AG04450 (cell line): ENCODE results near the gene MAD2L1BP. TPM values are rescaled to one million over a fixed set of nuclear protein-coding genes. Genes with fewer than 3 reads are reported as not detected.
"Not testable (repeated sequence)": the region's sequence is repeated elsewhere in the genome, so short reads cannot be mapped to it uniquely, and the experiment has no call there.

Experiments
- CTCF ChIA-PET: fragments of 300-600, 350-600 bp; formaldehyde crosslinking; extraction: SDS; loops from one replicate; lab custom pipeline; 2022; ENCODE audit warnings: antibody characterized with exemption, inconsistent platforms; lab: Charles Lee
- POLR2A ChIA-PET: fragments of 350-600 bp; formaldehyde crosslinking; extraction: SDS; loops from one replicate; lab custom pipeline; 2021; ENCODE audit warnings: antibody characterized with exemption, inconsistent platforms; lab: Yijun Ruan, JAX
- DNase-seq: peaks from one replicate; pipeline ENCODE4 v3.0.0-alpha.2; 2011; ENCODE audit warnings: low read depth, low spot score
- H3K27ac ChIP-seq: one replicate; pipeline ENCODE4 v1.5.1; 2012; ENCODE audit warnings: low read depth, low read length, control low read depth
- H3K27me3 ChIP-seq: one replicate; pipeline ENCODE4 v1.6.0; 2012; ENCODE audit warnings: low read length; ENCODE audit not compliant: control insufficient read depth, insufficient read depth
- H3K4me3 ChIP-seq: 2 replicates; pipeline ENCODE4 v1.5.1; 2011; ENCODE audit warnings: mild to moderate bottlenecking, low read depth, low read length, control low read depth
- H3K9me3 ChIP-seq: 2 replicates; pipeline ENCODE4 v1.5.1; 2012; ENCODE audit warnings: low read length; ENCODE audit not compliant: control insufficient read depth, insufficient read depth
- polyA plus RNA-seq: library from polyadenylated mRNA; depleted of rRNA; stranded (reverse); fragments of >200 nt; gene quantifications from 2 replicates; pipeline ENCODE4 v1.2.3, GENCODE V29; 2011
- TF ChIP-seq, protein P1 (sequence below): IDR thresholded peaks from 2 replicates; pipeline ENCODE4 v1.5.1; 2011; ENCODE audit warnings: low read depth, low read length, control low read depth, inconsistent platforms

The MAD2L1BP gene
- polyA plus RNA-seq, 1 experiment, result 37.1 TPM

DNA sequence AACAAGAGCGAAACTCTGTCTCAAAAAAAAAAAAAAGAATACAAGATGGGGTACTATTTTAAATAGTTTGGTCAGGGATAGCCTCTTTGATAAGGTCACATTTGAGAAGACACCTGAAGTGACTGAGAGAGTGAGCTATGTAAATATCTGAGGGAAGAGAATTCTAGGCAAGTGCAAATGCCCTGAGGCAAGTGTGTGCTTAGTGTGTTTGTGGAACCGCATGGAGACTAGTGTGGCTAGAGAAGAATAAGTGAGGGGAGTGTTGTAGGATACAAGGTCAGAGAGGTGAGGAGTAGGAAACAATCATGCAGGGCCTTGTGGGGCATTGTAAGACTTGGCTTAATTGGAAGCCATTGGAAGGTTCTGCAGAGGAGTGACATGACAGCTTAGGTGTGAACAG lies 12.6 kb downstream of the MAD2L1BP start:
- Histone ChIP-seq H3K9me3 (no peaks in the 10 kb centered on the region), H3K27ac (no peak overlapping the region), H3K27me3 (no peaks in the 10 kb centered on the region), H3K4me3 (no peak overlapping the region)
- ChIA-PET POLR2A (interaction anchor here (0.7 kb wide), 1 partner anchor 112 kb away, joined by 7 read pairs; no protein-coding TSS in a partner anchor), CTCF (interaction anchor here (1.0 kb wide), 1 partner anchor 19 kb away, joined by 3 read pairs; no protein-coding TSS in a partner anchor)
- no peak for DNase-seq
- TF ChIP-seq, protein P1, sequence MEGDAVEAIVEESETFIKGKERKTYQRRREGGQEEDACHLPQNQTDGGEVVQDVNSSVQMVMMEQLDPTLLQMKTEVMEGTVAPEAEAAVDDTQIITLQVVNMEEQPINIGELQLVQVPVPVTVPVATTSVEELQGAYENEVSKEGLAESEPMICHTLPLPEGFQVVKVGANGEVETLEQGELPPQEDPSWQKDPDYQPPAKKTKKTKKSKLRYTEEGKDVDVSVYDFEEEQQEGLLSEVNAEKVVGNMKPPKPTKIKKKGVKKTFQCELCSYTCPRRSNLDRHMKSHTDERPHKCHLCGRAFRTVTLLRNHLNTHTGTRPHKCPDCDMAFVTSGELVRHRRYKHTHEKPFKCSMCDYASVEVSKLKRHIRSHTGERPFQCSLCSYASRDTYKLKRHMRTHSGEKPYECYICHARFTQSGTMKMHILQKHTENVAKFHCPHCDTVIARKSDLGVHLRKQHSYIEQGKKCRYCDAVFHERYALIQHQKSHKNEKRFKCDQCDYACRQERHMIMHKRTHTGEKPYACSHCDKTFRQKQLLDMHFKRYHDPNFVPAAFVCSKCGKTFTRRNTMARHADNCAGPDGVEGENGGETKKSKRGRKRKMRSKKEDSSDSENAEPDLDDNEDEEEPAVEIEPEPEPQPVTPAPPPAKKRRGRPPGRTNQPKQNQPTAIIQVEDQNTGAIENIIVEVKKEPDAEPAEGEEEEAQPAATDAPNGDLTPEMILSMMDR, result no peak

DNA sequence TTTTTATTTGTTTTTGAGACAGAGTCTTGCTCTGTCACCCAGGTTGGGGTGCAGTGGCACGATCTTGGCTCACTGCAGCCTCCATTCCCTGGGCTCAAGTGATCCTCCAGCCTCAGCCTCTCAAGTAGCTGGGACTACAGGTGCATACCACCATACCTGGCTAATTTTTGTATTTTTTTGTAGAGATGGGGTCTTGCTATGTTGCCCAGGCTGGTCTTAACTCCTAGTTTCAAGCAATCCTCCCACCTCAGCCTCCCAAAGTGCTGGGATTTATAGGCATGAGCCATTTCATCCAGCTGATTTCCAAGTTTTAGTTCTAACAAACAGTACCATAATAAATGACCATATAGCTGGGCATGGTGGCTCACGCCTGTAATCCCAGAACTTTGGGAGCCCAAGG lies 17.2 kb downstream of the MAD2L1BP start:
- not testable (repeated sequence) for H3K27ac ChIP-seq, H3K9me3 ChIP-seq, DNase-seq, H3K27me3 ChIP-seq, H3K4me3 ChIP-seq
- POLR2A ChIA-PET, result interaction anchor here (0.7 kb wide), 1 partner anchor 13 kb away, joined by 3 read pairs; no protein-coding TSS in a partner anchor
- CTCF ChIA-PET, result interaction anchor here (0.7 kb wide), 2 partner anchors 121 to 134 kb away, joined by 4 to 6 read pairs; no protein-coding TSS in a partner anchor

DNA sequence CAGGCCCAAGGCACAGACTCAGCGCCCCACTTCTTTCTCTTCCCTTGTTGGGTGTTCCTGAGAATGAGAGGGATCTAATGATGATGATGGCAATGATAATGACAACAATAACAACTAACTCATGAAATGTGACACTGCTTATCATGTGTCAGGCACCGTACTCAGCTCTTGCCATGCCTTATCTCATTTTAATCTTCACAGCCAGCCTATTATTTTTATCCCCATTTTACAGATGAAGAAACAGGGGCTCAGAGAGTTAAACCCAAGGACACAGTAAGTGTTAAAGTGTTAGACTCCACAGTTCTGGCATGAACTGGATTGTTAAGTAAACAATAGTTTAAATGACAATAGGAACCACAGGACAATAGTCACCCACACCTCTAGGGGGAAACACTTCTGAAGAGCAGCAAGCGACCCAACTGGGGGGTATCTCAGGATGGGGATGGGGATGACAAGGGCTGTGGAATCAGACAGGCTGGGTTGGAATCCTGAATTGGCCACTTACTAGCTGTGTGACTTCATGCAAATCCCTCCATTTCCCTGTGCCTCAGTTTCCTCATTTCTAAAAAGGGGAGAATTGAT lies 21.7 kb downstream of the MAD2L1BP start:
- TF ChIP-seq, protein P1, result no peak
- no peak for DNase-seq
- H3K9me3 ChIP-seq, result peaks cover 11% of the 10 kb centered on the region; the same call in 1 of the 2 replicates
- H3K27me3 ChIP-seq, result peaks cover 2% of the 10 kb centered on the region
- POLR2A ChIA-PET, result interaction anchor here (0.7 kb wide), 1 partner anchor 30 kb away, joined by 4 read pairs; the partner anchor contains the start of gene MRPS18A
- H3K27ac ChIP-seq, result no peak overlapping the region
- CTCF ChIA-PET, result interaction anchor here (1.1 to 1.9 kb wide), 2 partner anchors 10 to 112 kb away, joined by 3 to 5 read pairs; no protein-coding TSS in a partner anchor
- no peak overlapping the region for H3K4me3 ChIP-seq

DNA sequence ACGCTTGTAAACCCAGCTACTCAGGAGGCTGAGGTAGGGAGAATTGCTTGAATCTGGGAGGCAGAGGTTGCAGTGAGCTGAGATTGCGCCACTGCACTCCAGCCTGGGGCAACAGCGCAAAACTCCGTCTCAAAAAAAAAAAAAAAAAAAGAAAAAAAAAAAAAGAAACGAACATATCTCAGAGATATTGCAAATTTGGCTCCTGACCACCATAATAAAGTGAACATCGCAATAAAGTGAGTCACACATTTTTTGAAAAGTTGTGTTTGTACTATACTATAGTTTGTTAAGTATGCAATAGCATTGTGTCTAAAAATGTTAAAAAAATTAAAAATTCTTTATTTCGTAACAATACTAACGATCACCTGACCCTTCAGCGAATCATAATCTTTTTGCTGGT lies 22.5 kb downstream of the MAD2L1BP start:
- peaks cover 11% of the 10 kb centered on the region; the same call in 1 of the 2 replicates for H3K9me3 ChIP-seq
- H3K27ac ChIP-seq, result no peak overlapping the region
- H3K4me3 ChIP-seq, result no peak overlapping the region
- no peak for DNase-seq
- ChIA-PET POLR2A (interaction anchor here (0.7 kb wide), 1 partner anchor 29 kb away, joined by 4 read pairs; the partner anchor contains the start of gene MRPS18A), CTCF (no interaction called here)
- TF ChIP-seq, protein P1, result no peak
- H3K27me3 ChIP-seq, result peaks cover 2% of the 10 kb centered on the region

DNA sequence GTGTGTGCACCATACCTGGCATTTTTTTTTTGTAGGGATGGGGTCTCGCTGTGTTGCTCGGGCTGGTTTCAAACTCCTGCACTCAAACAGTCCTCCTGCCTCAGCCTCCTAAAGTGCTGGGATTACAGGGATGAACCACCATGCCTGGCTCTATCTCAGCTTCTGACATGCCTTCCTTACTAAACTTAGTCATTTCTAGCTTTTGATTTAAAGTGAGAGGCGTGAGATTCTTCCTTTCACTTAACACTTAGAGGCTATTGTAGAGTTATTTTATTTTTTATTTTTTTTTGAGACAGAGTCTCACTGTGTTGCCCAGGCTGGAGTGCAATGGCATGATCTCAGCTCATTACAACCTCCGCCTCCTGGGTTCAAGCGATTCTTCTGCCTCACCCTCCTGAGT lies 27.3 kb downstream of the MAD2L1BP start:
- CTCF ChIA-PET, result interaction anchor here (8.9 kb wide), 1 partner anchor 417 kb away, joined by 90 read pairs; no protein-coding TSS in a partner anchor
- H3K27me3 ChIP-seq, POLR2A ChIA-PET, H3K4me3 ChIP-seq, DNase-seq, H3K27ac ChIP-seq: not testable (repeated sequence)
- peaks cover 11% of the 10 kb centered on the region; the same call in 1 of the 2 replicates for H3K9me3 ChIP-seq

DNA sequence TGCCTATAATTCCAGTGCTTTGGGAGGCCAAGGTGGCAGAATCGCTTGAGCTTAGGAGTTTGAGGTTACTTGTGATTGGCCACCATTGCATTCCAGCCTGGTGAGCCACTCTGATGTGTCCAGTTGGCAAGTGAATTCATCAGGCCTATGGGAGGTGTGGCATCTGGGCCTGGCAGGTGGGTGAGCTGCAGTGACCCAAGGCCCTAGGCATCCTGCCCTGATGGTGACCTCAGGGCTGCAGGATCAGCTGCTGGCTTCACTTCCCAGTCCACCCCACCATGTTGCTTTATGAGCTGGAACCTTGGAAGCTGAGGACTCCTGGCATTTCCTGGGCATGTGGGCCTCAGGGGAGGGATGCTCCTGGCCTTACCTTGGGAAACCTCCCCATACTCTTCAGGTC lies 29.7 kb downstream of the MAD2L1BP start:
- DNase-seq, result no peak
- CTCF ChIA-PET, result interaction anchor here (1.3 to 8.9 kb wide), 5 partner anchors 19 to 414 kb away, joined by 4 to 90 read pairs (median 9); partner anchors contain the start of gene VEGFA
- POLR2A ChIA-PET, result interaction anchor here (0.9 to 1.0 kb wide), 3 partner anchors 12 to 36 kb away, joined by 3 read pairs; partner anchors contain the start of gene MAD2L1BP
- TF ChIP-seq, protein P1, result no peak
- Histone ChIP-seq H3K27me3 (peaks cover 5% of the 10 kb centered on the region), H3K4me3 (no peak overlapping the region), H3K9me3 (peaks cover 5% of the 10 kb centered on the region; the same call in 1 of the 2 replicates), H3K27ac (no peak overlapping the region)
